DOHH2 (cell line): Measurements from ENCODE around the gene AAMP.

Source experiments
- H3F3A ChIP-seq: fragments of 200-600 bp; sonication (generic), shearing (Covaris generic); 2 replicates; pipeline ENCODE4 v1.6.0; 2016; ENCODE audit warnings: antibody characterized with exemption, mild to moderate bottlenecking; ENCODE audit not compliant: control insufficient read depth, insufficient read depth
- H3K27ac ChIP-seq: fragments of 200-600 bp; sonication (generic); 2 replicates; pipeline ENCODE4 v1.5.1; 2014; ENCODE audit warnings: low read depth, mild to moderate bottlenecking, low read length, moderate library complexity
- H3K27me3 ChIP-seq: fragments of 200-600 bp; sonication (generic); 2 replicates; pipeline ENCODE4 v1.6.1; 2014; ENCODE audit warnings: mild to moderate bottlenecking, low read length, mixed read lengths; ENCODE audit not compliant: control insufficient read depth
- H3K36me3 ChIP-seq: fragments of 200-600 bp; sonication (generic); 2 replicates; pipeline ENCODE4 v1.6.1; 2014; ENCODE audit warnings: mild to moderate bottlenecking, low read length, moderate library complexity, mixed read lengths; ENCODE audit not compliant: control insufficient read depth
- H3K4me1 ChIP-seq: fragments of 200-600 bp; sonication (generic); 2 replicates; pipeline ENCODE4 v1.6.1; 2014; ENCODE audit warnings: mild to moderate bottlenecking, low read length, mixed read lengths; ENCODE audit not compliant: control insufficient read depth
- H3K4me2 ChIP-seq: fragments of 200-600 bp; sonication (generic); 2 replicates; pipeline ENCODE4 v1.6.0; 2014; ENCODE audit warnings: mild to moderate bottlenecking, low read length, moderate library complexity
- H3K4me3 ChIP-seq: fragments of 200-600 bp; sonication (generic); 2 replicates; pipeline ENCODE4 v1.5.1; 2014; ENCODE audit warnings: mild to moderate bottlenecking, low read length, mixed read lengths
- H3K79me2 ChIP-seq: fragments of 200-600 bp; sonication (generic); 2 replicates; pipeline ENCODE4 v1.6.1; 2014; ENCODE audit warnings: mild to moderate bottlenecking, low read length, mixed read lengths; ENCODE audit not compliant: control insufficient read depth
- H3K9me2 ChIP-seq: fragments of 200-600 bp; sonication (generic); replicated peaks from 2 replicates; pipeline ENCODE4 v1.6.1; 2014; ENCODE audit warnings: mild to moderate bottlenecking, low read length, mixed read lengths; ENCODE audit not compliant: control insufficient read depth
- H3K9me3 ChIP-seq: fragments of 200-600 bp; sonication (generic); 2 replicates; pipeline ENCODE4 v1.6.1; 2014; ENCODE audit warnings: antibody characterized with exemption, low read length, mixed read lengths; ENCODE audit not compliant: control insufficient read depth, insufficient read depth
- H4K20me1 ChIP-seq: fragments of 200-600 bp; sonication (generic); 2 replicates; pipeline ENCODE4 v1.6.0; 2014; ENCODE audit warnings: low read depth, mild to moderate bottlenecking, antibody characterized with exemption, low read length, moderate library complexity; ENCODE audit not compliant: control insufficient read depth, insufficient read depth
- CTCF ChIP-seq: fragments of 200-600 bp; sonication (generic); IDR thresholded peaks from one replicate; pipeline ENCODE4 v1.5.1; 2014; ENCODE audit warnings: antibody characterized with exemption, mild to moderate bottlenecking, low read depth, low read length; ENCODE audit not compliant: poor library complexity, severe bottlenecking
- EZH2phosphoT487 ChIP-seq: fragments of 200-600 bp; sonication (generic); IDR thresholded peaks from 2 replicates; pipeline ENCODE4 v1.6.1; 2017; ENCODE audit warnings: borderline replicate concordance, mild to moderate bottlenecking, antibody characterized with exemption, low read length, moderate library complexity, mixed read lengths

The AAMP gene

GRCh38 chr2:218253232-218253625 lies 16.7 kb downstream of the AAMP start:
- peaks cover 86% of the 10 kb centered on the region for H3K36me3 ChIP-seq
- H3K9me2 ChIP-seq, result no peaks in the 10 kb centered on the region
- H3F3A ChIP-seq, result peaks cover 49% of the 10 kb centered on the region
- no peak overlapping the region for H3K4me3 ChIP-seq
- no peak overlapping the region for H3K27ac ChIP-seq
- no peak overlapping the region for H3K4me2 ChIP-seq
- H3K9me3 ChIP-seq, result no peaks in the 10 kb centered on the region
- H3K27me3 ChIP-seq, result no peaks in the 10 kb centered on the region
- no peaks in the 10 kb centered on the region for H3K79me2 ChIP-seq
- TF ChIP-seq CTCF, result no peak
- TF ChIP-seq EZH2phosphoT487, result no peak
- H4K20me1 ChIP-seq, result no peaks in the 10 kb centered on the region
- peaks cover 14% of the 10 kb centered on the region for H3K4me1 ChIP-seq

- Histone ChIP-seq H4K20me1 (no peaks in the 10 kb centered on the region), H3K9me2 (no peaks in the 10 kb centered on the region), H3K27ac (no peak overlapping the region), H3F3A (peaks cover 44% of the 10 kb centered on the region), H3K4me3 (no peak overlapping the region), H3K27me3 (no peaks in the 10 kb centered on the region), H3K36me3 (peaks cover 90% of the 10 kb centered on the region), H3K9me3 (no peaks in the 10 kb centered on the region), H3K4me2 (no peak overlapping the region), H3K4me1 (peaks cover 8% of the 10 kb centered on the region), H3K79me2 (no peaks in the 10 kb centered on the region)
- no peak for TF ChIP-seq CTCF
- no peak for TF ChIP-seq EZH2phosphoT487
Observed at GRCh38 chr2:218252509-218253231, 17.3 kb downstream of the AAMP start.

- peaks cover 18% of the 10 kb centered on the region for H3F3A ChIP-seq
- no peak overlapping the region for H3K4me3 ChIP-seq
- H3K4me2 ChIP-seq, result no peak overlapping the region
- no peak overlapping the region for H3K27ac ChIP-seq
- no peaks in the 10 kb centered on the region for H3K4me1 ChIP-seq
- TF ChIP-seq EZH2phosphoT487 (no peak), CTCF (no peak)
- peaks cover 97% of the 10 kb centered on the region for H3K36me3 ChIP-seq
- no peaks in the 10 kb centered on the region for H3K27me3 ChIP-seq
- H3K9me2 ChIP-seq, result no peaks in the 10 kb centered on the region
- H3K79me2 ChIP-seq, result no peaks in the 10 kb centered on the region; the same call in 1 of the 2 replicates
- H4K20me1 ChIP-seq, result no peaks in the 10 kb centered on the region
- H3K9me3 ChIP-seq, result no peaks in the 10 kb centered on the region
Observed at GRCh38 chr2:218249691-218250090, 20.2 kb downstream of the AAMP start.
